Activated naive CD4-positive, alpha-beta T cell treated with anti-CD3 and anti-CD28 coated beads, Interleukin-2, amount 50 U/mL, for 24 hours (primary cell): Measurements from ENCODE around the gene ADAP2.
"Not testable (repeated sequence)": the region's sequence is repeated elsewhere in the genome, so short reads cannot be mapped to it uniquely, and the experiment has no call there.

Source experiments
- H3K27ac Mint-ChIP-seq: one replicate; pipeline ENCODE4 v1.8.0; 2021; ENCODE audit warnings: mild to moderate bottlenecking, mixed read lengths
- H3K27me3 Mint-ChIP-seq: one replicate; pipeline ENCODE4 v1.8.0; 2021; ENCODE audit warnings: mixed read lengths
- H3K36me3 Mint-ChIP-seq: one replicate; pipeline ENCODE4 v1.8.0; 2021; ENCODE audit warnings: mixed read lengths
- H3K4me1 Mint-ChIP-seq: one replicate; pipeline ENCODE4 v1.8.0; 2021; ENCODE audit warnings: mixed read lengths
- H3K4me3 Mint-ChIP-seq: one replicate; pipeline ENCODE4 v1.8.0; 2021; ENCODE audit warnings: mild to moderate bottlenecking, mixed read lengths
- H3K9me3 Mint-ChIP-seq: one replicate; pipeline ENCODE4 v1.8.0; 2021; ENCODE audit warnings: mixed read lengths

Gene ADAP2

GRCh38 chr17:30924341-30924740 is 2.6 kb downstream of the ADAP2 start:
- Mint-ChIP-seq H3K9me3 (no peaks in the 10 kb centered on the region), H3K27me3 (peaks cover 37% of the 10 kb centered on the region), H3K36me3 (no peaks in the 10 kb centered on the region), H3K27ac (no peak overlapping the region), H3K4me3 (no peak overlapping the region), H3K4me1 (peaks cover 14% of the 10 kb centered on the region)

GRCh38 chr17:30926516-30926915 is 4.8 kb downstream of the ADAP2 start:
- Mint-ChIP-seq H3K27me3 (peaks cover 25% of the 10 kb centered on the region), H3K9me3 (no peaks in the 10 kb centered on the region), H3K36me3 (no peaks in the 10 kb centered on the region), H3K4me3 (no peak overlapping the region), H3K4me1 (peaks cover 6% of the 10 kb centered on the region), H3K27ac (no peak overlapping the region)

- Mint-ChIP-seq H3K27me3 (peaks cover 21% of the 10 kb centered on the region), H3K27ac (no peak overlapping the region), H3K4me1 (peaks cover 2% of the 10 kb centered on the region), H3K9me3 (no peaks in the 10 kb centered on the region), H3K36me3 (no peaks in the 10 kb centered on the region), H3K4me3 (no peak overlapping the region)
Observed at GRCh38 chr17:30927756-30928155, 6.0 kb downstream of the ADAP2 start.

GRCh38 chr17:30928584-30928983 is 6.8 kb downstream of the ADAP2 start:
- no peaks in the 10 kb centered on the region for H3K36me3 Mint-ChIP-seq

GRCh38 chr17:30929081-30929633 is 7.4 kb downstream of the ADAP2 start:
- Mint-ChIP-seq H3K36me3 (no peaks in the 10 kb centered on the region), H3K4me1 (no peaks in the 10 kb centered on the region), H3K9me3 (no peaks in the 10 kb centered on the region), H3K27me3 (peaks cover 15% of the 10 kb centered on the region), H3K27ac (no peak overlapping the region), H3K4me3 (no peak overlapping the region)

More at GRCh38 chr17:30928584-30928983, 6.8 kb downstream of the ADAP2 start:
- Mint-ChIP-seq H3K27ac (no peak overlapping the region), H3K9me3 (no peaks in the 10 kb centered on the region), H3K4me3 (no peak overlapping the region), H3K27me3 (peaks cover 16% of the 10 kb centered on the region), H3K4me1 (no peaks in the 10 kb centered on the region)

- H3K4me1 Mint-ChIP-seq, H3K4me3 Mint-ChIP-seq, H3K27ac Mint-ChIP-seq, H3K9me3 Mint-ChIP-seq, H3K36me3 Mint-ChIP-seq: not testable (repeated sequence)
- H3K27me3 Mint-ChIP-seq: peaks cover 11% of the 10 kb centered on the region
Observed at GRCh38 chr17:30929861-30930260, 8.1 kb downstream of the ADAP2 start.

GRCh38 chr17:30930495-30930894 is 8.8 kb downstream of the ADAP2 start:
- no peak overlapping the region for H3K4me3 Mint-ChIP-seq
- peaks cover 10% of the 10 kb centered on the region for H3K27me3 Mint-ChIP-seq
- no peaks in the 10 kb centered on the region for H3K9me3 Mint-ChIP-seq
- no peaks in the 10 kb centered on the region for H3K4me1 Mint-ChIP-seq
- no peaks in the 10 kb centered on the region for H3K36me3 Mint-ChIP-seq
- no peak overlapping the region for H3K27ac Mint-ChIP-seq

- not testable (repeated sequence) for H3K4me3 Mint-ChIP-seq, H3K27me3 Mint-ChIP-seq, H3K4me1 Mint-ChIP-seq, H3K27ac Mint-ChIP-seq, H3K36me3 Mint-ChIP-seq, H3K9me3 Mint-ChIP-seq
Observed at GRCh38 chr17:30931582-30931981, 9.8 kb downstream of the ADAP2 start.

- no peaks in the 10 kb centered on the region for H3K36me3 Mint-ChIP-seq
- no peak overlapping the region for H3K27ac Mint-ChIP-seq
- H3K4me1 Mint-ChIP-seq: peaks cover 5% of the 10 kb centered on the region
- H3K4me3 Mint-ChIP-seq: no peak overlapping the region
- H3K9me3 Mint-ChIP-seq: no peaks in the 10 kb centered on the region
- no peaks in the 10 kb centered on the region for H3K27me3 Mint-ChIP-seq
Observed at GRCh38 chr17:30933966-30934365, 12.2 kb downstream of the ADAP2 start.

GRCh38 chr17:30939051-30939689 is 17.4 kb downstream of the ADAP2 start:
- Mint-ChIP-seq H3K36me3 (no peaks in the 10 kb centered on the region), H3K27ac (no peak overlapping the region), H3K27me3 (no peaks in the 10 kb centered on the region), H3K4me3 (no peak overlapping the region), H3K9me3 (no peaks in the 10 kb centered on the region), H3K4me1 (peaks cover 5% of the 10 kb centered on the region)

GRCh38 chr17:30942308-30943079 is 20.7 kb downstream of the ADAP2 start:
- H3K4me1 Mint-ChIP-seq: peaks cover 5% of the 10 kb centered on the region
- H3K4me3 Mint-ChIP-seq: no peak overlapping the region
- H3K27me3 Mint-ChIP-seq: no peaks in the 10 kb centered on the region
- H3K9me3 Mint-ChIP-seq: no peaks in the 10 kb centered on the region
- H3K36me3 Mint-ChIP-seq: no peaks in the 10 kb centered on the region
- H3K27ac Mint-ChIP-seq: no peak overlapping the region

- no peaks in the 10 kb centered on the region for H3K27me3 Mint-ChIP-seq
- H3K4me1 Mint-ChIP-seq: no peaks in the 10 kb centered on the region
- no peak overlapping the region for H3K4me3 Mint-ChIP-seq
- peaks cover 1% of the 10 kb centered on the region for H3K36me3 Mint-ChIP-seq
- no peaks in the 10 kb centered on the region for H3K9me3 Mint-ChIP-seq
- H3K27ac Mint-ChIP-seq: no peak overlapping the region
Observed at GRCh38 chr17:30947796-30948195, 26.1 kb downstream of the ADAP2 start.

- no peaks in the 10 kb centered on the region for H3K9me3 Mint-ChIP-seq
- no peak overlapping the region for H3K27ac Mint-ChIP-seq
- no peak overlapping the region for H3K4me3 Mint-ChIP-seq
Observed at GRCh38 chr17:30950189-30950588, 28.4 kb downstream of the ADAP2 start.

GRCh38 chr17:30950669-30951399 is 29.1 kb downstream of the ADAP2 start:
- Mint-ChIP-seq H3K27ac (no peak overlapping the region), H3K27me3 (no peaks in the 10 kb centered on the region), H3K9me3 (no peaks in the 10 kb centered on the region), H3K4me3 (no peak overlapping the region), H3K36me3 (peaks cover 1% of the 10 kb centered on the region), H3K4me1 (no peaks in the 10 kb centered on the region)

More at GRCh38 chr17:30950189-30950588, 28.4 kb downstream of the ADAP2 start:
- Mint-ChIP-seq H3K4me1 (no peaks in the 10 kb centered on the region), H3K36me3 (peaks cover 1% of the 10 kb centered on the region), H3K27me3 (no peaks in the 10 kb centered on the region)

GRCh38 chr17:30952638-30953393 is 31.1 kb downstream of the ADAP2 start:
- Mint-ChIP-seq H3K4me3 (no peak overlapping the region), H3K4me1 (no peaks in the 10 kb centered on the region), H3K9me3 (no peaks in the 10 kb centered on the region), H3K27ac (no peak overlapping the region), H3K27me3 (no peaks in the 10 kb centered on the region), H3K36me3 (peaks cover 1% of the 10 kb centered on the region)
